ES-I3 (cell line): Measurements from ENCODE around the gene PTPN11.
"Not testable (repeated sequence)": the region's sequence is repeated elsewhere in the genome, so short reads cannot be mapped to it uniquely, and the experiment has no call there.

Source experiments
- H3K36me3 ChIP-seq: 2 replicates; pipeline ENCODE4 v1.6.1; 2013; ENCODE audit warnings: mild to moderate bottlenecking, low read length, control low read depth, moderate library complexity; ENCODE audit not compliant: insufficient read depth
- H3K4me1 ChIP-seq: 2 replicates; pipeline ENCODE4 v1.6.1; 2013; ENCODE audit warnings: mild to moderate bottlenecking, control low read depth, low read length; ENCODE audit not compliant: insufficient read depth
- H3K9ac ChIP-seq: 2 replicates; pipeline ENCODE4 v1.6.1; 2013; ENCODE audit warnings: low read depth, mild to moderate bottlenecking, low read length, moderate library complexity
- H3K9me3 ChIP-seq: 2 replicates; pipeline ENCODE4 v1.6.1; 2013; ENCODE audit warnings: mild to moderate bottlenecking, low read length, moderate library complexity; ENCODE audit not compliant: control insufficient read depth, insufficient read depth

PTPN11 gene

GRCh38 chr12:112456029-112456428 is 37.3 kb downstream of the PTPN11 start:
- H3K9me3 ChIP-seq = no peaks in the 10 kb centered on the region
- no peaks in the 10 kb centered on the region for H3K4me1 ChIP-seq
- H3K9ac ChIP-seq = no peak overlapping the region
- H3K36me3 ChIP-seq = peaks cover 16% of the 10 kb centered on the region

DNA sequence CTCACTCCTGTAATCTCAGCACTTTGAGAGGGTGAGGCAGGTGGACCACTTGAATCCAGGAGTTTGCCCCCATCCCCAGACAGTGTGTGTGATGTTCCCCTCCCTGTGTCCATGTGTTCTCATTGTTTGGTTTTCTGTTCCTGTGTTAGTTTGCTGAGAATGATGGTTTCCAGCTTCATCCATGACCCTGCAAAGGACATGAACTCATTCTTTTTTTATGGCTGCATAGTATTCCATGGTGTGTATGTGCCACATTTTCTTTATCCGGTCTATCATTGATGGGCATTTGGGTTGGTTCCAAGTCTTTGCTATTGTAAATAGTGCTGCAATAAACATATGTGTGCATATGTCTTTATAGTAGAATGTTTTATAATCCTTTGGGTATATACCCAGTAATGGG is 38.4 kb downstream of the PTPN11 start:
- H3K36me3 ChIP-seq = peaks cover 12% of the 10 kb centered on the region

DNA sequence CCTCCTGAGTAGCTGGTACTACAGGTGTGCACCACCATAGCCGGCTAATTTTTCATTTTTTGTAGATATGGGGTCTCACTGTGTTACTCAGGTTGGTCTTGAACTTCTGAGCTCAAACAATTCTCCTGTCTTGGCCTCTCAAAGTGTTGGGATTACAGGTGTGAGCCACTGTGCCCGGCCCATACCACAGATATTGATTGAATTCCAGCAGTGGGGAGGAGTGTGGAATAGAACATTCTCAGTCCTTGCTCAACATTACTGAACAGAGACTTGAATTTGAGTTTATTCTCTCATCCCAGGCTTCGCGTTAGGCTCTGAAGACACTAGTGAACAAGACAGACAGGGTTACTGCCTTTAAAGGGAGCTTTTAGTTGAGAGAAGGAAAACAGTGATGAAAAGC is 39.6 kb downstream of the PTPN11 start:
- peaks cover 8% of the 10 kb centered on the region for H3K36me3 ChIP-seq
- no peaks in the 10 kb centered on the region for H3K9me3 ChIP-seq
- no peaks in the 10 kb centered on the region for H3K4me1 ChIP-seq
- no peak overlapping the region for H3K9ac ChIP-seq

More for the DNA sequence above, 38.4 kb downstream of the PTPN11 start:
- H3K9me3 ChIP-seq, H3K9ac ChIP-seq, H3K4me1 ChIP-seq: not testable (repeated sequence)

DNA sequence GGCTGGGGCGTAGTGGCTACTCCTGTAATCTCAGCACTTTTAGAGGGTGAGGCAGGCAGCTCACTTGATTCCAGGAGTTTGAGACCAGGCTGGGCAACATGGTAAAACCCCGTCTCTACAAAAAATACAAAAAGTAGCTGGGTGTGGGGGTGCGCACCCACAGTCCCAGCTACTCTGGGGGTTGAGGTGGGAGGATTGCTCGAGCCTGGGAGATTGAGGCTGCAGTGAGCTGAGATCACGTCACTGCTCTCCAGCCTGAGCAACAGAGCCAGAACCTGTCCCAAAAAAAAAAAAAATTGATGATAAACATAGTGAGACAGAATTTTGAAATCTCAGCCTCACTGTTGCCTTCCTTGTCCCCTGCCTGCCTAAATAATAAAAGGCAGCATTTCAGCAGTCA is 40.0 kb downstream of the PTPN11 start:
- Histone ChIP-seq H3K9me3 (no peaks in the 10 kb centered on the region), H3K36me3 (peaks cover 8% of the 10 kb centered on the region), H3K4me1 (no peaks in the 10 kb centered on the region), H3K9ac (no peak overlapping the region)

DNA sequence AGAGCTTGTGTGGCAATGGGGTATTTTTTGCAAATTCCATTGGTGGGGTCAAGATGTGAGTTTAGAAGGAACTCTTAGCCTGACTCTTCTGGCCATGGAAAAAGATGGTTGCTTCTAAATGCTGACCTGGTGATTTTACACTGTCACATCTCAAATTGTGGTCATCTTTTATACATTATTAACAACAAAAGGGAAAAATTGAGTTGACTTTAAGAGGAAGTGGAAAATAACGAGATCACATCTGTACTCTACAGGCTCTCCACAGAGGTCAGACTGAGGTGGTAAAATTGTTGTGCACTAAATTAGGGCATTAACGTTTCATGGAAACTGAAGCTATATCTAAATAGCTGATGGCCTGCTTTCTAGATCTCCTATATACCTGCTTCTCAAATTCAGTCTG is 44.7 kb downstream of the PTPN11 start:
- Histone ChIP-seq H3K4me1 (no peaks in the 10 kb centered on the region), H3K9ac (no peak overlapping the region), H3K36me3 (no peaks in the 10 kb centered on the region; the same call in none of the 2 replicates), H3K9me3 (no peaks in the 10 kb centered on the region)

DNA sequence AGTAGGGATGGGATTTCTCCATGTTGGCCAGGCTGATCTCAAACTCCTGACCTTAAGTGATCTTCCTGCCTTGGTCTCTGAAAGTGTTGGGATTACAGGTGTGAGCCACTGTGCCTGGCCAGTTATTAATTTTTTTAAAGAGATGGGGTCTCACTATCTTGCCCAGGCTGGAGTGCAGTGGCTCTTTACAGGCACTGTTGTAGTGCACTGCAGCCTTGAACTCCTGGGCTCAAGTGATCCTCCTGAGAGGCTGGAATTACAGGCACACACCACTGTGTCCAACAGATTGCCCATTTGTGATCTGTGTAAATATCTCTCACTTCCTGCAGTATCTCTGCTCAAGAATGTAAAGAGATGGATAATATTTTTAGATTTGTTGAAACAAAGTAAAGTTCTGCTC is 45.9 kb downstream of the PTPN11 start:
- H3K9ac ChIP-seq = no peak overlapping the region
- H3K9me3 ChIP-seq = no peaks in the 10 kb centered on the region
- no peaks in the 10 kb centered on the region; the same call in none of the 2 replicates for H3K36me3 ChIP-seq
- H3K4me1 ChIP-seq = no peaks in the 10 kb centered on the region

- Histone ChIP-seq H3K36me3 (no peaks in the 10 kb centered on the region; the same call in none of the 2 replicates), H3K9ac (no peak overlapping the region), H3K9me3 (no peaks in the 10 kb centered on the region), H3K4me1 (0 out of 2 replicates have a peak, but pooled peaks cover 9% of the 10 kb centered on the region)
Observed at GRCh38 chr12:112466011-112466422, 47.3 kb downstream of the PTPN11 start.

- Histone ChIP-seq H3K4me1 (0 out of 2 replicates have a peak, but pooled peaks cover 9% of the 10 kb centered on the region), H3K36me3 (no peaks in the 10 kb centered on the region; the same call in none of the 2 replicates), H3K9ac (no peak overlapping the region), H3K9me3 (no peaks in the 10 kb centered on the region)
Observed at GRCh38 chr12:112466835-112467234, 48.1 kb downstream of the PTPN11 start.

- H3K36me3 ChIP-seq = no peaks in the 10 kb centered on the region; the same call in none of the 2 replicates
- 0 out of 2 replicates have a peak, but pooled peaks cover 9% of the 10 kb centered on the region for H3K4me1 ChIP-seq
- H3K9me3 ChIP-seq = no peaks in the 10 kb centered on the region
Observed at GRCh38 chr12:112468046-112468445, 49.3 kb downstream of the PTPN11 start.

GRCh38 chr12:112473056-112473455 is 54.3 kb downstream of the PTPN11 start:
- Histone ChIP-seq H3K9me3 (no peaks in the 10 kb centered on the region), H3K9ac (no peak overlapping the region), H3K36me3 (peaks cover 18% of the 10 kb centered on the region), H3K4me1 (0 out of 2 replicates have a peak, but pooled peaks cover 9% of the 10 kb centered on the region)

More at GRCh38 chr12:112468046-112468445, 49.3 kb downstream of the PTPN11 start:
- H3K9ac ChIP-seq = no peak overlapping the region

- Histone ChIP-seq H3K9ac (no peak overlapping the region), H3K36me3 (peaks cover 38% of the 10 kb centered on the region), H3K9me3 (no peaks in the 10 kb centered on the region), H3K4me1 (no peaks in the 10 kb centered on the region)
Observed at GRCh38 chr12:112479413-112479812, 60.7 kb downstream of the PTPN11 start.

- no peaks in the 10 kb centered on the region for H3K4me1 ChIP-seq
- H3K9ac ChIP-seq = no peak overlapping the region
- no peaks in the 10 kb centered on the region for H3K9me3 ChIP-seq
- peaks cover 34% of the 10 kb centered on the region for H3K36me3 ChIP-seq
Observed at GRCh38 chr12:112480931-112481330, 62.2 kb downstream of the PTPN11 start.

DNA sequence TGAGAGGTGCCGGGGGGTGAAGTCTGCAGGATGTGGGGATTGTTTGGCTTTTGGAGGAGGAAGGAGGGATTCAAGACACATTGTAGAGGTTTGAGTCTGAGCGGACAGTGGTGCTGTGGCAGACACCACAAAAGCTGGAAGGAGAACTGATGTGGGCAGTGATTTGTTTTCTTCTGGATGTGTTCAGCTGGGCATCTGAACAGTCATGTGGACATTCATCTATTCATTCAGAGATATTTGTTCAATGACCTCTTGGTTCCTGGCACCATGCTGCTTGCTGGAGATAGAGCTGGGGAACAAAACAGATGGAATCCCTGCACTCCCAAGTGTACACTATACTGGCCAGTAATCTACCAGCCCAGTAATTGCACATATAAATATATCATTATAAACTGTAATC is 64.0 kb downstream of the PTPN11 start:
- H3K9me3 ChIP-seq = no peaks in the 10 kb centered on the region
- no peak overlapping the region for H3K9ac ChIP-seq
- H3K4me1 ChIP-seq = no peaks in the 10 kb centered on the region
- H3K36me3 ChIP-seq = peaks cover 28% of the 10 kb centered on the region

DNA sequence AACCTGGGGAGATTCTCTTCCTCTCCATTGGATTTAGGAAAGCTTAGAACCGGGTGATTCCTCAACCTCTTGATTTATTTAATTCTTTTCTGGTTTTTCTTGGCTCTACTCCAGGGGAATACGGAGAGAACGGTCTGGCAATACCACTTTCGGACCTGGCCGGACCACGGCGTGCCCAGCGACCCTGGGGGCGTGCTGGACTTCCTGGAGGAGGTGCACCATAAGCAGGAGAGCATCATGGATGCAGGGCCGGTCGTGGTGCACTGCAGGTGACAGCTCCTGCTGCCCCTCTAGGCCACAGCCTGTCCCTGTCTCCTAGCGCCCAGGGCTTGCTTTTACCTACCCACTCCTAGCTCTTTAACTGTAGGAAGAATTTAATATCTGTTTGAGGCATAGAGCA is 67.6 kb downstream of the PTPN11 start:
- Histone ChIP-seq H3K36me3 (peaks cover 24% of the 10 kb centered on the region), H3K9me3 (no peaks in the 10 kb centered on the region), H3K9ac (no peak overlapping the region), H3K4me1 (no peaks in the 10 kb centered on the region)

GRCh38 chr12:112488257-112488876 is 69.6 kb downstream of the PTPN11 start:
- Histone ChIP-seq H3K4me1 (no peaks in the 10 kb centered on the region), H3K36me3 (peaks cover 15% of the 10 kb centered on the region), H3K9ac (no peak overlapping the region), H3K9me3 (no peaks in the 10 kb centered on the region)
